SU-DHL-6 (cell line): ENCODE results near the gene ANKRD28.
A peak's percentile ranks its signal among the peaks of the same experiment; 100 is the strongest.

Experiments used
- H2AFZ ChIP-seq: fragments of 200-600 bp; sonication (generic); 2 replicates; pipeline ENCODE4 v1.6.1; 2014; ENCODE audit warnings: low read depth, mild to moderate bottlenecking, moderate library complexity, mixed read lengths, antibody characterized with exemption, low read length; ENCODE audit not compliant: severe bottlenecking
- H3F3A ChIP-seq: fragments of 200-600 bp; shearing (Covaris generic); 2 replicates; pipeline ENCODE4 v1.6.0; 2016; ENCODE audit warnings: antibody characterized with exemption, mild to moderate bottlenecking; ENCODE audit not compliant: insufficient read depth
- H3K27ac ChIP-seq: fragments of 200-600 bp; sonication (generic); 2 replicates; pipeline ENCODE4 v1.5.1; 2016; ENCODE audit warnings: low read depth, mild to moderate bottlenecking, low read length, moderate library complexity, mixed read lengths
- H3K27me3 ChIP-seq: fragments of 200-600 bp; sonication (generic), shearing (Covaris generic); 2 replicates; pipeline ENCODE4 v1.6.0; 2014; ENCODE audit warnings: mild to moderate bottlenecking, low read length
- H3K36me3 ChIP-seq: fragments of 200-600 bp; sonication (generic); 2 replicates; pipeline ENCODE4 v1.6.1; 2014; ENCODE audit warnings: mild to moderate bottlenecking, low read length, mixed read lengths
- H3K4me2 ChIP-seq: fragments of 300-600, 200-600 bp; shearing (Covaris generic), sonication (generic); 2 replicates; pipeline ENCODE4 v1.6.0; 2014; ENCODE audit warnings: low read length, low read depth, mild to moderate bottlenecking; ENCODE audit not compliant: poor library complexity, severe bottlenecking
- H3K4me3 ChIP-seq: fragments of 200-600 bp; sonication (generic); 2 replicates; pipeline ENCODE4 v1.5.1; 2014; ENCODE audit warnings: antibody characterized with exemption, low read length, mild to moderate bottlenecking, mixed read lengths; ENCODE audit not compliant: insufficient read depth, poor library complexity, severe bottlenecking
- H3K79me2 ChIP-seq: fragments of 200-600 bp; sonication (generic); 2 replicates; pipeline ENCODE4 v1.6.1; 2014; ENCODE audit warnings: mild to moderate bottlenecking, low read length, moderate library complexity; ENCODE audit not compliant: insufficient read depth
- H3K9ac ChIP-seq: fragments of 200-600 bp; sonication (generic); 2 replicates; pipeline ENCODE4 v1.7.0; 2014; ENCODE audit warnings: mild to moderate bottlenecking, low read length
- H3K9me2 ChIP-seq: fragments of 200-600 bp; sonication (generic); replicated peaks from 2 replicates; pipeline ENCODE4 v1.6.1; 2014; ENCODE audit warnings: low read length; ENCODE audit not compliant: insufficient read depth
- H3K9me3 ChIP-seq: fragments of 200-600 bp; sonication (generic); 2 replicates; pipeline ENCODE4 v1.6.1; 2014; ENCODE audit warnings: low read length, mixed read lengths; ENCODE audit not compliant: insufficient read depth
- H4K20me1 ChIP-seq: fragments of 200-600 bp; sonication (generic); 2 replicates; pipeline ENCODE4 v1.6.1; 2014; ENCODE audit warnings: low read depth, mild to moderate bottlenecking, antibody characterized with exemption, low read length, moderate library complexity, mixed read lengths
- CTCF ChIP-seq: fragments of 200-600 bp; sonication (generic); IDR thresholded peaks from one replicate; pipeline ENCODE4 v1.5.1; 2017; ENCODE audit warnings: antibody characterized with exemption, mild to moderate bottlenecking, low read length, moderate library complexity; ENCODE audit not compliant: insufficient read depth, poor library complexity, severe bottlenecking
- EZH2phosphoT487 ChIP-seq: fragments of 200-600 bp; sonication (generic), shearing (Covaris generic); conservative IDR thresholded peaks from 2 replicates; pipeline ENCODE4 v1.6.1; 2018; ENCODE audit warnings: mild to moderate bottlenecking, antibody characterized with exemption, low read length, moderate library complexity, mixed read lengths

The ANKRD28 gene

GRCh38 chr3:15795651-15796308 lies 2.0 kb downstream of the ANKRD28 start:
- H4K20me1 ChIP-seq, result peaks cover 10% of the 10 kb centered on the region; the same call in 1 of the 2 replicates
- no peaks in the 10 kb centered on the region for H3K9me2 ChIP-seq
- peak overlapping the region; percentile 63 for H3K4me2 ChIP-seq
- H3K9ac ChIP-seq, result peak overlapping the region; percentile 12; the same call in 1 of the 2 replicates
- peak overlapping the region; percentile 36 for H3K4me3 ChIP-seq
- no peaks in the 10 kb centered on the region for H3K27me3 ChIP-seq
- H3K79me2 ChIP-seq, result peaks cover 70% of the 10 kb centered on the region
- peaks cover 15% of the 10 kb centered on the region for H3K36me3 ChIP-seq
- H3K9me3 ChIP-seq, result no peaks in the 10 kb centered on the region
- H3F3A ChIP-seq, result peaks cover 26% of the 10 kb centered on the region; the same call in 1 of the 2 replicates
- peak overlapping the region; percentile 53 for H3K27ac ChIP-seq
- TF ChIP-seq EZH2phosphoT487 (no peak), CTCF (no peak)
- H2AFZ ChIP-seq, result no peak overlapping the region

GRCh38 chr3:15794842-15795650 lies 2.7 kb downstream of the ANKRD28 start:
- Histone ChIP-seq H3K27ac (peak overlapping the region; percentile 53), H3K79me2 (peaks cover 67% of the 10 kb centered on the region)

GRCh38 chr3:15794303-15794771 lies 3.4 kb downstream of the ANKRD28 start:
- peaks cover 26% of the 10 kb centered on the region; the same call in 1 of the 2 replicates for H3F3A ChIP-seq
- H2AFZ ChIP-seq, result no peak overlapping the region
- no peak for TF ChIP-seq EZH2phosphoT487
- no peak for TF ChIP-seq CTCF
- peaks cover 15% of the 10 kb centered on the region for H3K36me3 ChIP-seq
- no peaks in the 10 kb centered on the region for H3K9me2 ChIP-seq
- peak overlapping the region; percentile 63 for H3K4me2 ChIP-seq
- H3K27ac ChIP-seq, result peak overlapping the region; percentile 53
- H3K4me3 ChIP-seq, result no peak overlapping the region
- H3K27me3 ChIP-seq, result no peaks in the 10 kb centered on the region
- no peaks in the 10 kb centered on the region for H3K9me3 ChIP-seq
- no peak overlapping the region for H3K9ac ChIP-seq
- no peaks in the 10 kb centered on the region for H4K20me1 ChIP-seq
- peaks cover 60% of the 10 kb centered on the region for H3K79me2 ChIP-seq

More at GRCh38 chr3:15794842-15795650, 2.7 kb downstream of the ANKRD28 start:
- no peaks in the 10 kb centered on the region for H3K9me3 ChIP-seq
- H3K9me2 ChIP-seq, result no peaks in the 10 kb centered on the region
- H4K20me1 ChIP-seq, result 0 out of 2 replicates have a peak, but pooled peaks cover 3% of the 10 kb centered on the region
- 0 out of 2 replicates have a peak overlapping the region, but pooled peaks have one; percentile 12 for H3K9ac ChIP-seq
- H2AFZ ChIP-seq, result no peak overlapping the region
- H3K4me3 ChIP-seq, result no peak overlapping the region
- TF ChIP-seq EZH2phosphoT487 (no peak), CTCF (no peak)
- peaks cover 15% of the 10 kb centered on the region for H3K36me3 ChIP-seq
- no peaks in the 10 kb centered on the region for H3K27me3 ChIP-seq
- peak overlapping the region; percentile 63 for H3K4me2 ChIP-seq
- H3F3A ChIP-seq, result peaks cover 26% of the 10 kb centered on the region; the same call in 1 of the 2 replicates
